IMR-90 (cell line): Measurements from ENCODE around the gene TBC1D9B.

Source experiments
- CHD1 ChIP-seq: IDR thresholded peaks from 2 replicates; pipeline ENCODE4 v1.6.1; 2012; ENCODE audit warnings: low read depth, low read length, improper control_type of control experiment
- MAZ ChIP-seq: IDR thresholded peaks from 2 replicates; pipeline ENCODE4 v1.6.1; 2012; ENCODE audit warnings: low read depth, mild to moderate bottlenecking, low read length, improper control_type of control experiment, moderate library complexity, borderline replicate concordance
- POLR2A ChIP-seq: IDR thresholded peaks from 2 replicates; pipeline ENCODE4 v1.6.1; 2012; ENCODE audit warnings: mild to moderate bottlenecking, low read depth, low read length
- RCOR1 ChIP-seq: IDR thresholded peaks from 2 replicates; pipeline ENCODE4 v1.6.1; 2012; ENCODE audit warnings: mild to moderate bottlenecking, low read length, improper control_type of control experiment; ENCODE audit not compliant: insufficient replicate concordance
- SMC3 ChIP-seq: fragments of 150-350 bp; IDR thresholded peaks from 2 replicates; pipeline ENCODE4 v1.6.1; 2016; ENCODE audit warnings: low read depth, mild to moderate bottlenecking, antibody characterized with exemption, low read length, moderate library complexity
- TF ChIP-seq, protein P1 (sequence below): conservative IDR thresholded peaks from 2 replicates; pipeline ENCODE4 v1.5.1; 2012; ENCODE audit warnings: mild to moderate bottlenecking, low read depth, low read length, improper control_type of control experiment
- TF ChIP-seq, protein P2 (sequence below): fragments of 150-350 bp; IDR thresholded peaks from 2 replicates; pipeline ENCODE4 v1.6.1; 2017; ENCODE audit warnings: mild to moderate bottlenecking, antibody characterized with exemption, low read length, low read depth

DNA sequence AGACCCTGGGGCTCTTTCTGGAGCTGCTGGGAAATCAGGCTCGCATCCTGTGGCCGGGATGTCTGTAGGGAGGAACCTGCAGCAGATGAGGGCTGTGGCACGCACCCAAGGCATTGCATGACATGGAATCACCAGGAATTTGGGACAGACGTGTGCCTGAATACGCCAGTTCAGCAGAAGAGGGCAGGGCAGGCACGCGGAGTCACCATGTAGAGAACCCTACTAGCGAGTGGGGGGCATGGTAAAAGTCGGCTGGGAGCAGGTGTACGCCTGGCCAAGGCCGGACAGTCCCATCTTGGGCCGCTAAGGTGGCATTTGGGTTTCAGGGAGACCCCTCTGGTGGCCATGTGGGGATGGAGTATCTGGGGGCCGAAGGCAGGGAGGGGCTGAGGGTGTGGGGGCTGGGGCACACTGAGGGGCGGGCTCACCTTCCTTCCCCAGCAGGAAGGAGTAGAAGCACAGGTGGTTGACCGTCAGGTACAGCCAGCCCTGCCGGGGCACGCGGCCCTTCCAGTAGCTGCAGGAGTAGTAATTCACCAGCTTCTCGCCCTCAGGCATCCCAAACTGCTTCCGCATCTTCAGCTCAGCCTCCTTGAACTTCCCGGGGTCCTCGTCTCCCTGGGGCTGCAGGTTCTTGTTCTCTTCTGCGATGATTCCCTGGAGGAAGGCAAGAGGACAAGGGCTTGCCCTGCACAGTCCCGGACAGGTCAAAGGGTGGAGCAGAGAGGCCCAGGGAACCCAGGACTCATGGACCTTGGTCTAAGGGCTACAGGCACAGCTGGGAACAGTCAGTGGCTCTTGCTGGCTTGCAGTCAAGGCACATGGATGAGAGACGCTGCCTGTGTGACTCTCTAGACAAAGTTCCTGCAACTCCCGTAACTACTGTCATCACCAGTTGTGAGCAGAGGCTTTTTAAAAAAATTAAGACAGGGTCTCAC, 13.5 kb downstream of the TBC1D9B start:
- TF ChIP-seq MAZ, result no peak
- TF ChIP-seq, protein P1, sequence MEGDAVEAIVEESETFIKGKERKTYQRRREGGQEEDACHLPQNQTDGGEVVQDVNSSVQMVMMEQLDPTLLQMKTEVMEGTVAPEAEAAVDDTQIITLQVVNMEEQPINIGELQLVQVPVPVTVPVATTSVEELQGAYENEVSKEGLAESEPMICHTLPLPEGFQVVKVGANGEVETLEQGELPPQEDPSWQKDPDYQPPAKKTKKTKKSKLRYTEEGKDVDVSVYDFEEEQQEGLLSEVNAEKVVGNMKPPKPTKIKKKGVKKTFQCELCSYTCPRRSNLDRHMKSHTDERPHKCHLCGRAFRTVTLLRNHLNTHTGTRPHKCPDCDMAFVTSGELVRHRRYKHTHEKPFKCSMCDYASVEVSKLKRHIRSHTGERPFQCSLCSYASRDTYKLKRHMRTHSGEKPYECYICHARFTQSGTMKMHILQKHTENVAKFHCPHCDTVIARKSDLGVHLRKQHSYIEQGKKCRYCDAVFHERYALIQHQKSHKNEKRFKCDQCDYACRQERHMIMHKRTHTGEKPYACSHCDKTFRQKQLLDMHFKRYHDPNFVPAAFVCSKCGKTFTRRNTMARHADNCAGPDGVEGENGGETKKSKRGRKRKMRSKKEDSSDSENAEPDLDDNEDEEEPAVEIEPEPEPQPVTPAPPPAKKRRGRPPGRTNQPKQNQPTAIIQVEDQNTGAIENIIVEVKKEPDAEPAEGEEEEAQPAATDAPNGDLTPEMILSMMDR, result no peak
- no peak for TF ChIP-seq RCOR1
- TF ChIP-seq POLR2A, result no peak
- TF ChIP-seq CHD1, result no peak
- TF ChIP-seq, protein P2, sequence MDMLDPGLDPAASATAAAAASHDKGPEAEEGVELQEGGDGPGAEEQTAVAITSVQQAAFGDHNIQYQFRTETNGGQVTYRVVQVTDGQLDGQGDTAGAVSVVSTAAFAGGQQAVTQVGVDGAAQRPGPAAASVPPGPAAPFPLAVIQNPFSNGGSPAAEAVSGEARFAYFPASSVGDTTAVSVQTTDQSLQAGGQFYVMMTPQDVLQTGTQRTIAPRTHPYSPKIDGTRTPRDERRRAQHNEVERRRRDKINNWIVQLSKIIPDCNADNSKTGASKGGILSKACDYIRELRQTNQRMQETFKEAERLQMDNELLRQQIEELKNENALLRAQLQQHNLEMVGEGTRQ, result no peak
- no peak for TF ChIP-seq SMC3
